HCT116 (cell line): ENCODE measurements around the gene FAM136A. TPM values are rescaled to one million over a fixed set of nuclear protein-coding genes. Genes with fewer than 3 reads are reported as not detected.

Experiments
- ATAC-seq: fragments of 200-7000 bp; cut with Tn5 transposase; 2 replicates; pipeline ENCODE4 v1.9.1; 2020; ENCODE audit warnings: mild to moderate bottlenecking, moderate library complexity
- BruUV-seq: library from RNA; stranded (reverse); fragments of 400-500 nt; replicated peaks from 2 replicates; lab custom pipeline; 2021; lab: Mats Ljungman, UMichigan
- CTCF ChIA-PET: fragments of 300-600 bp; sonication (Branson Sonifier 250); formaldehyde crosslinking; loops from one replicate; lab custom pipeline; 2021; ENCODE audit warnings: antibody characterized with exemption; lab: Charles Lee
- POLR2A ChIA-PET: fragments of 300-600, 350-600 bp; sonication (Branson Sonifier 250); formaldehyde crosslinking; loops from one replicate; lab custom pipeline; 2021; ENCODE audit warnings: antibody characterized with exemption; lab: Charles Lee
- RAD21 ChIA-PET, 2 experiments: fragments of 300-600 bp; sonication (Branson Sonifier 250); formaldehyde crosslinking; loops; one replicate each; lab custom pipeline; 2023; ENCODE audit warnings: low total read pairs in 2 of 2; ENCODE audit not compliant: uncharacterized antibody in 2 of 2, unreplicated experiment in 2 of 2, low non-redundant PET in 1 of 2; lab: Charles Lee
- DNase-seq: peaks from one replicate; pipeline ENCODE4 v3.0.0-alpha.2; 2010; ENCODE audit warnings: low read depth, low spot score
- H2AFZ ChIP-seq: fragments of 200-600 bp; shearing (Covaris generic), sonication (generic); 2 replicates; pipeline ENCODE4 v1.6.1; 2017; ENCODE audit warnings: low read depth, mixed run types, mixed read lengths, antibody characterized with exemption, low read length; ENCODE audit not compliant: poor library complexity, severe bottlenecking
- H3K27ac ChIP-seq: 2 replicates; pipeline ENCODE4 v1.5.1; 2012; ENCODE audit warnings: low read depth, low read length
- H3K27me3 ChIP-seq: fragments of 200-600 bp; sonication (generic); 2 replicates; pipeline ENCODE4 v1.6.1; 2016; ENCODE audit warnings: mixed run types, low read length, mixed read lengths; ENCODE audit not compliant: insufficient read depth
- H3K36me3 ChIP-seq, 2 experiments: fragments of 200-500 bp in 1 of 2; fragments of 200-600 bp in 1 of 2; sonication (Bioruptor generic) in 1 of 2; sonication (generic) in 1 of 2; 2 replicates each; pipeline versions ENCODE4 v1.5.1 to v1.6.1; 2014 to 2016; ENCODE audit warnings: low read length in 2 of 2, inconsistent platforms in 1 of 2, mixed read lengths in 1 of 2, mixed run types in 1 of 2; ENCODE audit not compliant: insufficient read depth in 2 of 2, control insufficient read depth in 1 of 2
- H3K4me1 ChIP-seq, 2 experiments: fragments of 200-600 bp in 1 of 2; sonication (generic) in 1 of 2; 2 replicates each; pipeline versions ENCODE4 v1.5.1 to v1.6.1; 2012 to 2017; ENCODE audit warnings: low read length in 2 of 2, inconsistent platforms in 1 of 2, mild to moderate bottlenecking in 1 of 2, mixed read lengths in 1 of 2, mixed run types in 1 of 2, moderate library complexity in 1 of 2; ENCODE audit not compliant: insufficient read depth in 2 of 2, control insufficient read depth in 1 of 2
- H3K4me2 ChIP-seq: fragments of 200-600 bp; sonication (generic); 2 replicates; pipeline ENCODE4 v1.6.1; 2017; ENCODE audit warnings: mixed run types, low read length, mixed read lengths
- H3K4me3 ChIP-seq, 2 experiments: fragments of 200-600 bp in 1 of 2; sonication (generic) in 1 of 2; replicated peaks in 1 of 2; 2 replicates each; pipeline ENCODE4 v1.5.1; 2011 to 2016; ENCODE audit warnings: low read length in 2 of 2, control low read depth in 1 of 2, low read depth in 1 of 2, mild to moderate bottlenecking in 1 of 2, mixed read lengths in 1 of 2, mixed run types in 1 of 2
- H3K79me2 ChIP-seq: fragments of 200-600 bp; sonication (generic); 2 replicates; pipeline ENCODE4 v1.6.1; 2017; ENCODE audit warnings: mild to moderate bottlenecking, mixed run types, low read length, moderate library complexity, mixed read lengths; ENCODE audit not compliant: insufficient read depth
- H3K9ac ChIP-seq: fragments of 200-600 bp; sonication (generic); 2 replicates; pipeline ENCODE4 v1.6.1; 2016; ENCODE audit warnings: low read length, mixed read lengths
- H3K9me2 ChIP-seq: fragments of 200-600 bp; sonication (generic), shearing (Covaris generic); 2 replicates; pipeline ENCODE4 v1.6.1; 2017; ENCODE audit warnings: mixed run types, mild to moderate bottlenecking, moderate library complexity; ENCODE audit not compliant: insufficient read depth
- H3K9me3 ChIP-seq, 2 experiments: fragments of 200-500 bp in 1 of 2; fragments of 200-600 bp in 1 of 2; sonication (Bioruptor generic) in 1 of 2; sonication (generic) in 1 of 2; 2 replicates each; pipeline ENCODE4 v1.6.1; 2014 to 2017; ENCODE audit warnings: low read length in 2 of 2, mixed read lengths in 2 of 2, inconsistent platforms in 1 of 2, low read depth in 1 of 2, mild to moderate bottlenecking in 1 of 2, mixed run types in 1 of 2, moderate library complexity in 1 of 2; ENCODE audit not compliant: control insufficient read depth in 1 of 2, insufficient read depth in 1 of 2
- H4K20me1 ChIP-seq: fragments of 200-600 bp; sonication (generic), shearing (Covaris generic); 2 replicates; pipeline ENCODE4 v1.6.1; 2017; ENCODE audit warnings: mixed run types, mild to moderate bottlenecking, moderate library complexity; ENCODE audit not compliant: insufficient read depth
- CBX3 ChIP-seq: IDR thresholded peaks from 2 replicates; pipeline ENCODE4 v1.6.1; 2012; ENCODE audit warnings: low read depth
- CEBPB ChIP-seq: IDR thresholded peaks from 2 replicates; pipeline ENCODE4 v1.6.1; 2012; ENCODE audit warnings: low read depth
- ELF1 ChIP-seq: IDR thresholded peaks from 2 replicates; pipeline ENCODE4 v1.6.1; 2012; ENCODE audit warnings: low read depth, borderline replicate concordance
- FOSL1 ChIP-seq: IDR thresholded peaks from 2 replicates; pipeline ENCODE4 v1.6.1; 2012; ENCODE audit warnings: low read depth
- POLR2AphosphoS5 ChIP-seq: IDR thresholded peaks from 2 replicates; pipeline ENCODE4 v1.6.1; 2011; ENCODE audit warnings: mild to moderate bottlenecking, low read depth, low read length, moderate library complexity
- SP1 ChIP-seq: IDR thresholded peaks from 2 replicates; pipeline ENCODE4 v1.6.1; 2012; ENCODE audit warnings: low read depth
- SRF ChIP-seq: IDR thresholded peaks from 2 replicates; pipeline ENCODE4 v1.6.1; 2012; ENCODE audit warnings: low read depth
- TCF7L2 ChIP-seq: IDR thresholded peaks from 2 replicates; pipeline ENCODE4 v1.7.0; 2011; ENCODE audit warnings: borderline replicate concordance, inconsistent platforms; ENCODE audit not compliant: insufficient read depth, insufficient read length; ENCODE audit errors: extremely low read depth
- YY1 ChIP-seq: IDR thresholded peaks from 2 replicates; pipeline ENCODE4 v1.6.1; 2011; ENCODE audit warnings: low read length, low read depth, moderate library complexity, mild to moderate bottlenecking; ENCODE audit not compliant: insufficient replicate concordance; ENCODE audit errors: extremely low read depth
- intact Hi-C: fragments of 100-400 bp; cut with micrococcal nuclease; formaldehyde crosslinking; loops from 2 replicates; pipeline ENCODE4 v1.10.0; 2022
- total RNA-seq: library from RNA; stranded (reverse); gene quantifications from one replicate; pipeline ENCODE4 v1.2.1, GENCODE V29; 2021; ENCODE audit not compliant: unreplicated experiment
- TF ChIP-seq, protein P1 (sequence below): IDR thresholded peaks from 2 replicates; pipeline ENCODE4 v1.6.1; 2011; ENCODE audit warnings: mild to moderate bottlenecking, low read length, moderate library complexity; ENCODE audit not compliant: insufficient replicate concordance; ENCODE audit errors: extremely low read depth
- TF ChIP-seq, protein P2 (sequence below): IDR thresholded peaks from 2 replicates; pipeline ENCODE4 v1.6.1; 2012

The FAM136A gene
- total RNA-seq, 1 experiment from 2014 or later: 83.0 TPM

DNA sequence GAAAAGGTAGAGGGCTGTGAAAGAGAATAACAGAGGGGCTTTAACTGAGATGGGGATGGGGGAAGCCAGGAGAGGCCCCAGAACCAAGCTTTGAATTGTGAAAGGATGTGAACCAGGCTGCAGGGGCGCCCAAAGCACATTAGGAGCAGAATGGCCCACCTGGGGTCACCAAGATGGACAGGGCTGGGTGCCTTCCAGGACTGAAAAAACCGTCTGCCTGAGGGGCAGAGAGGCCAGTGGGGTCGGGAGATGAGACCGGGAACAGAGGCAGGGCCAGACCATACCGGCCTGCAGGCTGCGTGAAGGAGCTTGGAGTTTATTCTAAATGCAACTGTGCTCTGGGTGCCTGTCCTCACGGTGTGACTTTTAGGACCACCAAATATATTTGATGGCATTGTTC lies 29.1 kb upstream of the FAM136A start:
- ATAC-seq: no peak
- Histone ChIP-seq H4K20me1 (no peaks in the 10 kb centered on the region), H3K9me3 (no peaks in the 10 kb centered on the region), H3K79me2 (no peaks in the 10 kb centered on the region), H3K4me2 (peak overlapping the region; percentile 78; the same call in 1 of the 2 replicates), H3K9me2 (no peaks in the 10 kb centered on the region), H3K4me1 (peaks cover 29 to 38% of the 10 kb centered on the region in 2 experiments), H3K9ac (no peak overlapping the region), H3K27ac (no peak overlapping the region), H3K27me3 (no peaks in the 10 kb centered on the region), H3K4me3 (no peak overlapping the region), H2AFZ (no peak overlapping the region), H3K36me3 (no peaks in the 10 kb centered on the region)
- intact Hi-C loops: no loop called here
- ChIA-PET RAD21 (no interaction called here), POLR2A (no interaction called here), CTCF (interaction anchor here (3.4 kb wide), 1 partner anchor 27 kb away, joined by 49 read pairs; the partner anchor contains the start of gene FAM136A)
- BruUV-seq: no TSS peak
- TF ChIP-seq SRF (no peak), POLR2AphosphoS5 (no peak), CEBPB (no peak), SP1 (no peak), TCF7L2 (no peak), FOSL1 (no peak), YY1 (no peak), ELF1 (no peak), CBX3 (no peak)
- TF ChIP-seq, protein P1, sequence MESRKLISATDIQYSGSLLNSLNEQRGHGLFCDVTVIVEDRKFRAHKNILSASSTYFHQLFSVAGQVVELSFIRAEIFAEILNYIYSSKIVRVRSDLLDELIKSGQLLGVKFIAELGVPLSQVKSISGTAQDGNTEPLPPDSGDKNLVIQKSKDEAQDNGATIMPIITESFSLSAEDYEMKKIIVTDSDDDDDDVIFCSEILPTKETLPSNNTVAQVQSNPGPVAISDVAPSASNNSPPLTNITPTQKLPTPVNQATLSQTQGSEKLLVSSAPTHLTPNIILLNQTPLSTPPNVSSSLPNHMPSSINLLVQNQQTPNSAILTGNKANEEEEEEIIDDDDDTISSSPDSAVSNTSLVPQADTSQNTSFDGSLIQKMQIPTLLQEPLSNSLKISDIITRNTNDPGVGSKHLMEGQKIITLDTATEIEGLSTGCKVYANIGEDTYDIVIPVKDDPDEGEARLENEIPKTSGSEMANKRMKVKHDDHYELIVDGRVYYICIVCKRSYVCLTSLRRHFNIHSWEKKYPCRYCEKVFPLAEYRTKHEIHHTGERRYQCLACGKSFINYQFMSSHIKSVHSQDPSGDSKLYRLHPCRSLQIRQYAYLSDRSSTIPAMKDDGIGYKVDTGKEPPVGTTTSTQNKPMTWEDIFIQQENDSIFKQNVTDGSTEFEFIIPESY: no peak
- TF ChIP-seq, protein P2, sequence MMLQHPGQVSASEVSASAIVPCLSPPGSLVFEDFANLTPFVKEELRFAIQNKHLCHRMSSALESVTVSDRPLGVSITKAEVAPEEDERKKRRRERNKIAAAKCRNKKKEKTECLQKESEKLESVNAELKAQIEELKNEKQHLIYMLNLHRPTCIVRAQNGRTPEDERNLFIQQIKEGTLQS: no peak
- no peak for DNase-seq
